ENCODE results near the gene UGGT1. TPM values are rescaled to one million over a fixed set of nuclear protein-coding genes. Genes with fewer than 3 reads are reported as not detected.

The UGGT1 gene
- total RNA-seq, 1 experiment from 2014 or later = 80.3 TPM

- Mint-ChIP-seq H3K27ac (ENCODE audit: low read depth, unreplicated experiment) (no peak overlapping the region), H3K9me3 (ENCODE audit: unreplicated experiment) (no peaks in the 10 kb centered on the region), H3K4me1 (ENCODE audit: insufficient read depth, unreplicated experiment) (no peaks in the 10 kb centered on the region), H3K27me3 (ENCODE audit: insufficient read depth, unreplicated experiment) (no peaks in the 10 kb centered on the region), H3K36me3 (ENCODE audit: insufficient read depth, unreplicated experiment) (peaks cover 90% of the 10 kb centered on the region), H3K4me3 (ENCODE audit: unreplicated experiment) (no peak overlapping the region)
- CTCF ChIA-PET = interaction anchor here (1.1 kb wide), 1 partner anchor 98 kb away, joined by 3 read pairs; no protein-coding TSS in a partner anchor
- no peak for DNase-seq (ENCODE audit: unreplicated experiment)
- TF ChIP-seq CTCF (IDR thresholded peaks at IDR 0.05; ENCODE audit: unreplicated experiment) = no peak
- BruUV-seq (replicated peaks) = no TSS peak
- POLR2A ChIA-PET = interaction anchor here (0.6 kb wide), 2 partner anchors 11 to 13 kb away, joined by 3 read pairs; no protein-coding TSS in a partner anchor
- intact Hi-C loops (cut with micrococcal nuclease) = no loop called here
These were observed 69.7 kb downstream of the UGGT1 start for GRCh38 chr2:128160616-128161275.

DNA sequence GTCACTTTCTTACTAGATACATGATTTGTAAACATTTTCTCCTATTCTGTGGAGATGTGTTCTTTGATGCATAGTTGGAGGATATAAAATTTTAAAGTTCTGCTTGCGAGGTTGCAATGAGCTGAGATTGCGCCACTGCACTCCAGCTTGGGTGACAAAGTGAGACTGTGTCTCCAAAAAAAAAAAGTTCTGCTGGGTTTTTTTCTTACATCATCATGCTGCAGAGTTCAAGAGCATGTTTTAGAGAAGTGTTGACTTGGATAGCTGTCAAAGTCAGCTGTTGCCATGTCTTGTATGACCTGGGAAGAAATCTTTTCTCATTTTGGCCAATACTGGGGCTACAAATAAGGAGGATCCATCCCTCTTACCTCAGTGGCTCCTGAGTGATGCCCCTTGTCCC lies 71.3 kb downstream of the UGGT1 start:
- peaks cover 88% of the 10 kb centered on the region for H3K36me3 Mint-ChIP-seq (ENCODE audit: insufficient read depth, unreplicated experiment)
- ChIA-PET POLR2A (interaction anchor here (0.7 kb wide), 1 partner anchor 35 kb away, joined by 5 read pairs; no protein-coding TSS in a partner anchor), CTCF (no interaction called here)
- no peaks in the 10 kb centered on the region for H3K9me3 Mint-ChIP-seq (ENCODE audit: unreplicated experiment)
- H3K4me1 Mint-ChIP-seq (ENCODE audit: insufficient read depth, unreplicated experiment) = peaks cover 4% of the 10 kb centered on the region
- no peak for DNase-seq (ENCODE audit: unreplicated experiment)
- BruUV-seq (replicated peaks) = no TSS peak
- intact Hi-C loops (cut with micrococcal nuclease) = no loop called here
- no peak overlapping the region for H3K27ac Mint-ChIP-seq (ENCODE audit: low read depth, unreplicated experiment)
- no peak overlapping the region for H3K4me3 Mint-ChIP-seq (ENCODE audit: unreplicated experiment)
- no peaks in the 10 kb centered on the region for H3K27me3 Mint-ChIP-seq (ENCODE audit: insufficient read depth, unreplicated experiment)
- TF ChIP-seq CTCF (IDR thresholded peaks at IDR 0.05; ENCODE audit: unreplicated experiment) = no peak

- H3K27ac Mint-ChIP-seq (ENCODE audit: low read depth, unreplicated experiment) = no peak overlapping the region
- intact Hi-C loops (cut with micrococcal nuclease) = no loop called here
- no TSS peak for BruUV-seq (replicated peaks)
- peaks cover 4% of the 10 kb centered on the region for H3K4me1 Mint-ChIP-seq (ENCODE audit: insufficient read depth, unreplicated experiment)
- POLR2A ChIA-PET = no interaction called here
- CTCF ChIA-PET = no interaction called here
- no peak for DNase-seq (ENCODE audit: unreplicated experiment)
- H3K4me3 Mint-ChIP-seq (ENCODE audit: unreplicated experiment) = no peak overlapping the region
- peaks cover 89% of the 10 kb centered on the region for H3K36me3 Mint-ChIP-seq (ENCODE audit: insufficient read depth, unreplicated experiment)
- no peak for TF ChIP-seq CTCF (IDR thresholded peaks at IDR 0.05; ENCODE audit: unreplicated experiment)
- H3K27me3 Mint-ChIP-seq (ENCODE audit: insufficient read depth, unreplicated experiment) = no peaks in the 10 kb centered on the region
- H3K9me3 Mint-ChIP-seq (ENCODE audit: unreplicated experiment) = no peaks in the 10 kb centered on the region
These were observed 73.3 kb downstream of the UGGT1 start for GRCh38 chr2:128164311-128164710.

DNA sequence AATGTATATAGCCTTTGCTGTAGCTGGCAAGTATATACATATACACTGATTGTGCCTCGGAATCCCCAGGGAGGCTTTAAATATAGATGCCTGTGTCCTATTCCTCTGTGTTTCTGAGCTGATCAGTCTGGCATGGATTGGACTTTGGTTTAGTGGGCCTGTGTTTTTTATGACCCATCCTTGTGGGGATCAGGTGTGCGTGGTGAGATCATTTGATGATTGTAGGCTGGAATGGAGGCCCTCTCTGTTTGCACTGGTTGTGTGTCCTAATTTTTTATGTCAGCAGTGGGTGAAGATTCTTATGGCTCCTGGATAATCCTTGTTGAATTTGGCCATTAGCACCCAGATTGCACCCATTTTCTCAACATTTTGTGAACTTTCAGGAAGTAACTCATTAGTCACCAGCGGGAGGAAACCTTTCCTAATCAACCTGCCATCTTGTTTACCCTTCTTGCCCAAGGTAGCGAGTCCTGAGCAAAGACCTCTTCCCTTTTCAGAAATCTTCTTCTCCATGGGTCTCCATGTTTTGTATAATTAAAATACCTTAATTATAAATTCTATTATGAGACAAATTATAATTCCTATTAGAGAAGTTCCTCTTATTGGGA lies 75.8 kb downstream of the UGGT1 start:
- CTCF ChIA-PET = interaction anchor here (0.9 kb wide), 1 partner anchor 11 kb away, joined by 3 read pairs; no protein-coding TSS in a partner anchor
- no peak for DNase-seq (ENCODE audit: unreplicated experiment)
- TF ChIP-seq CTCF (IDR thresholded peaks at IDR 0.05; ENCODE audit: unreplicated experiment) = no peak
- intact Hi-C loops (cut with micrococcal nuclease) = no loop called here
- BruUV-seq (replicated peaks) = no TSS peak
- peaks cover 90% of the 10 kb centered on the region for H3K36me3 Mint-ChIP-seq (ENCODE audit: insufficient read depth, unreplicated experiment)
- peaks cover 4% of the 10 kb centered on the region for H3K4me1 Mint-ChIP-seq (ENCODE audit: insufficient read depth, unreplicated experiment)
- H3K27me3 Mint-ChIP-seq (ENCODE audit: insufficient read depth, unreplicated experiment) = no peaks in the 10 kb centered on the region
- H3K27ac Mint-ChIP-seq (ENCODE audit: low read depth, unreplicated experiment) = peak overlapping the region; percentile 31
- no peaks in the 10 kb centered on the region for H3K9me3 Mint-ChIP-seq (ENCODE audit: unreplicated experiment)
- no peak overlapping the region for H3K4me3 Mint-ChIP-seq (ENCODE audit: unreplicated experiment)
- POLR2A ChIA-PET = no interaction called here
